ENCODE results near the gene NTN3.
A peak's percentile ranks its signal among the peaks of the same experiment; 100 is the strongest.

The NTN3 gene

DNA sequence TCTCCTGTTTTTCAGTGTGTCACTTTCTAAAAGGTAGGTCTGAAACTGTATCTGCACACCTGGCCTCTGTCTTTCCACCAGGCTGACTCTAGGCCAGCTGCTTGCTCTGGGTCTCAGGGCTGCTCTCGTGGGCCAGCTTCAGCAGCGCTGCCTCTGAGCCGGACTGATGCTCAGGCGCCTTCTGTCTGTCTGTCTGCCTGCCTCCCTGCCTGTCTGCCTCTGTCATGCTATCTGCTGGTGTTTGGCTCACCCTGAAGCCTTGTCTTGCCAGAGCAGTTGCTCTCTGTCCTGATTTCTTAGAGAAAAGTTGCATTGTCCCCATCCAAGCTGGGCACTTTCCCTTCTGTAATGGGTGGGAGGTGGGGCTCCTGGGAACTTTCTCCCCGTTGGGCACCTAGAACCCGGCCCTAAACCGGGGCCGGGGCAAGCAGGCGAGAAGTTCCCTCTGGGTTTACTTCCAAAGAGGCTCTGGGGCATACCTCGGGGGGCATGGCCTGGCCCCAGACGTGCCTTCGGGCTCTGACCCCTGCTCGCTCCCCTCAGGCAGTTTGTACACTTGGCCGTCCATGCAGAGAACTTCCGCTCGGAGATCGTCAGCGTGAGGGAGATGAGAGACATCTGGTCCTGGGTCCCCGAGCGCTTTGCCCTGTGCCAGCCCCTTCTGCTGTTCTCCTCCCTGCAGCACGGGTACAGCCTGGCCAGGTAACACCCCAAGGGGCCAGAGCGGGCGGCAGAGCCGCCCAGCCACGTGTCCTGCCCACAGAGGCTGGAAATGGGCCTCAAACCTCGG, 26.8 kb downstream of the NTN3 start:
- DNase-seq: no peak

DNA sequence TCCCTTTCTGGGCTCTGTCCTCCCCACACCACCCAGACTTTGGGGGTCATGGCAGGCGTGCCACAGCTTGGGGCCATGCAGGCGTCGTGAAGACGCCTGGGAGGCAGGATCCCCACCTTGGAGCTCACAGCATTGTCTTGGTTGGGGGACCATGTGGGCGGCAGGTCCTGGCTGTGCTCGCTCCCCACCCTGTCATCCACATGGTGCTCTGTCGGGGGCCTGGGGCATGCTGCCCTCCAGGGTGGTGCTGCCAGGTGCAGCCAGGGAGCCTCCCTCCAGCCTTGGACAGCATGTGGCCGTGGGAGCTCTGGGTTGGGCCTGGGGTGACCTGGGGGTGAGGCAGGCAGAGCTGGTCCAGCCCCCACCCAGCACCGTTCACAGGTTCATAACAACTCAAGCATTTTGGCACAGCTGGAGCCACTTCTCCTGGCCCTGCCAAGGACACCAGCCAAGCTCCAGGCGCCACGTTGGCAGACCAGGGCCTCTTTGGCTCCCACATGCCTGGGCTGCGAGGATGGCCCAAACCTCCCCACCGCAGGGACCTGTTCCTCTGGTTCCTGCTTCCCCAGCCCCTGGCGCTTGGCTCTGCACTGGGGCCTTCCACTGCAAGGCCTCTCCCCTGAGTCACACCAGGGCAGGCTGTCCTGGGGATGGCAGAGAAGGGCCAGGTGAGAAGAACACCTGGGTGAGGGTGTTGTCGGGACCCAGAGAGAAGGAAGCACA, 27.6 kb downstream of the NTN3 start:
- no peak for DNase-seq

DNA sequence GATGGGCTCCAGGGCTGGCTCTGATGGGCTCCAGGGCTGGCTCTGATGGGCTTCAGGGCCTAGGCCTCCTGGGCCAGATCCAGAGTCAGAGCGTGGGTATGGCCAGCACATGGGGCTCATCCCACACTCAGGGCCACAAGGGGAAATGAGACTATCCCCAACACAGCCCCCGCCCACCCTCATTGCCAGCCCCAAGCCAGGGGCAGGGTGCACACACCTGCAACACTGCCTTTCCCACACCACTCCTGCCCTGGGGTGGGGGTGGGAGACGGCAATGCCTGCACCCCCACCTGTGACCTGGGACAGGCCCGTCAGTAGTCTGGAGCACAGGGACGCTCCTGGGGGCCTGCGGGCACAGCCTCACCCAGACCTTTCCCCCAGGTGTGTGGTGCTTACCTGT, 28.4 kb downstream of the NTN3 start:
- DNase-seq: no peak

DNA sequence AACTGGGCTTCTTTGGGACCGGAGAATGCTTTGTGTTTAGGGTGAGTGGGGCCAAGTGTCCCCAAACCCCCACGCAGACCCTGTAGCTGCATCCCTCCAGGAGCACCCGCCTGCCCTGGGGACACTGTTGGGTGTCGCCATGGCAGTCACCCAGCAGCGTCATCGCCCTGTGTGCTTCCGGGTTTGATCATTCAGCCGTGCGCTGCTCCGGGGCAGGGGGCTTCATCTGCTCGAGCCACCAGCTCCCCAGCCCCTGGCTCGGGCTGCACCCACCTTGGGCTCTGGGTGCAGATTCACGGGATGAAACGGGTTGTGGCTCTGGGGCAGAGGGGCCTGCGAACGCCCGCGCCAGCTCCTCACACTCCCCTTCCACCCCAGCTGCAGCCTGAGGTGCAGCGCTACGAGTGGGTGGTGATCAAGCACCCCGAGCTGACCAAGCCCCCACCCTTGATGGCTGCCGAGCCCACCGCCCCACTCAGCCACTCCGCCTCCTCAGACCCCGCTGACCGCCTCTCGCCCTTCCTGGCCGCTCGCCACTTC, 28.9 kb downstream of the NTN3 start:
- no peak for DNase-seq

DNA sequence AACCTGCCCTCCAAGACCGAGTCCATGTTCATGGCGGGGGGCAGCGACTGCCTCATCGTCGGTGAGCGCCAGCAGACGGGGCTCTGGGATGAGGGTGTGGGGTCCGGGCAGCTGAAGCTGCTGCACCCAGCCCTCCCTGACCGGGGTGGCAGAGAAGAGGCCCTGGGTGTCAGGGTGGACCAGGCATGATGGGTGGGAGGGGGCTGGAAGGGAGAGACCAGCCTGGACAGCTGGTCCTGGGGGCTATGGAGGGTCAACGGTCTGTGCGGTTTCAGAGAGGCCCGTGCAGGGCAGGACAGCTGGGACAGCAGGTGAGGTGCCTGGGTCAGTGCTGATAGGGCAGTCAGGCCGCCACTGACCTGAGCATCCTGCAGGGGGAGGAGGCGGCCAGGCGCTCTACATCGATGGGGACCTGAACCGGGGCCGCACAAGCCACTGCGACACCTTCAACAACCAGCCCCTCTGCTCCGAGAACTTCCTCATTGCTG, 29.4 kb downstream of the NTN3 start:
- no peak for DNase-seq

DNA sequence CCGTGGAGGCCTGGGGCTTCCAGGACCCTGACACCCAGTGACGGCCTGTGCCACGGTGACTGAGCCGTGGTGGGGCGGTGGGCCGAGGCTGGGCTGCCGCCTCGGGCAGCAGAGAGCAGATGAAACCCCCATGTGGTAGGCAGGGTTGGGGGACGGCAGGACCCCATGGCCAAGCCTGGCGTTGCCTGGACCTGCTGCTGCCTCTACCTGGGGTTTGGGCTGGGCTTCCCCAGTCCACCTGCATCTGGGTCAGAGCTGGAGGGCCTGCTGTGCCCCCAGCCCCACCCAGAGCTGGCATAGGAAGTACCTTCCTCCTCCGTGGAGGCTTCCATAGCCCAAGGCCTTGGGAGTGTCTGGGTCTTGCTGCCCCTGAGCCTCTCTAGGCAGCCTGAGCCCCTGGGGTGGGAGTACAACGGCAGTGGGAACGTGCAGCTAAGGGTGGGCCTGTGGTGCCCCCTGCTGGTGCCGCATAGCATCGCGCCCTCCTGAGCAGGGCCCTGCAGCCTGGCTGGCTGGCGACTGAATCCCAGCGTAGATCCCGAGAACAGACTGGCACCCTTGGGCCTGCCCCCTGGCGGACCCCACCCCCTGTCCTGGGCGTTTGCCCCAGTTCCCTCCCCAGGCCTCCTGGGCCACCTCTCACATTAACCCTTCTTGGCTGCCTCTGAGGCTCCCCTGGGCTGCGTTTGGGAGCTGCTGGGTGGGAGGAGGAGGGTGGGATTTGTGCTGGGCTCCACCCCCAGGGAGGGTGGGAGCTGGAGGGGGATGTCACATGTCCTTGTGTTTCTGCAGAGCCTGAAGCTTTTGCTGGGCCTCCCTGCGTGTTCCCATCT, 30.0 kb downstream of the NTN3 start:
- DNase-seq: peak; percentile 85

DNA sequence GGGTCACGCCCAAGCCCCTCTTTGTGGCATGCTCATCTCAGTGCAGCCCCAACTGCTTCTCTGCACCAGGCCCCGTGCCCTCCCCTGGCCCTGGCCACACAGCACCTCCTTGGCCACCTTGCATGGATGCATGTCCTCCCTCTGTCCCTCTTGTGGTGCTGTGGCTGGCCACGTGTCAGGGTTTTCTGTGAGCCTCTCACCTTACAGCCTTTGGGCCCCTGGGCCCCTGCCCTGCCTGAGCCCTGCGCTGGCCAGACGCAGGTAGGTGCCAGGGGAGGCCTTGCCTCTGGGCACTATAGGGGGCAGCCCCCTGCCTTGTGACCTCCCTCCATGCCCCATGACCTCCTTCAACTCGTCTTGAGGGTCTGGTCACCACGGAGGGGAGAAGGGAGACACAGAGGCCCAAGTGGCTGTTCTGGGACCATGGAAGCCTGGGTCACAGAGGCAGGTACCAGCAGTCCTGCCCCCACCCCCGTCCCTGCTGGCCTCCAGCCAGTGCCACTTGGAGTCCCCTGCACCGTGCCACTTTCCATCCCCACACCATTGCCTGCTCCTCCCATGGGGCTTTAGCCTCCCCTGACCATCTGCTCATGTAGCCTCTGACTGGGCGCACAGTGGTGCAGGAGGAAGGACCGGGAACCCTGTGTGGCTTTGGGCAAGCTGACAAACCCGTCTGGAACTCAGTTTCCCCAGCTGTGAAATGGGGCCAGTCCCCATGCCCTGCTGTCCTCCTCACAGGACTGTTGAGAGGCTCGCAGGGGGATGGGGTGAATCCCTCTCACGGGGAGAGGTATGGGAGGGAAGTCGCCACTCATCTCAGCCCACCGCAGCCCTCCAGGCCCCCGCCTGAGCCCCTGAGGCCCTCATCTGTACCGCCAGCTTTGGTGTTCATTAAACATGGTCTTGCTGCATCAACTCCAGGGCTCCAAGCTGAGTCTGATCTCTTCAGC, 31.1 kb downstream of the NTN3 start:
- no peak for DNase-seq

DNA sequence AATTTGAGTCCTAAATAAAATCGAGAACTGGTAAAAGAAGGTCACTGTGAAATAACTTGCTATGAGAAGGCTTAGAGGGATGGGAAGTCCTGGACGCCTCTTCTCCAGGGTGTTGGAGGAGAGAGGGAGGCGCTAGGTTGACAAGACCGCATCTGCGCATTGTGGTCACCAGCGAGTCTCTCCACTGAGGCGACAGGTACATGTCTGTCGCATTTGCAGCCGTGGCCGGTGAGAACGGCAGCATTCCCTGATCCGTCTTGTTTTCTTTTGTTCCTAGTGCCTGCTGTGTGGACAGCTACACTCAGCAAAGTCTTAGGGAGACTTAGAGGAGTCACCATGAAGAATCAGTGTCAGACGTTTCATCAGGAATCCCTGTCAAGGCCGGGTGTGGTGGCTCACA, 34.6 kb downstream of the NTN3 start:
- no peak for DNase-seq

DNA sequence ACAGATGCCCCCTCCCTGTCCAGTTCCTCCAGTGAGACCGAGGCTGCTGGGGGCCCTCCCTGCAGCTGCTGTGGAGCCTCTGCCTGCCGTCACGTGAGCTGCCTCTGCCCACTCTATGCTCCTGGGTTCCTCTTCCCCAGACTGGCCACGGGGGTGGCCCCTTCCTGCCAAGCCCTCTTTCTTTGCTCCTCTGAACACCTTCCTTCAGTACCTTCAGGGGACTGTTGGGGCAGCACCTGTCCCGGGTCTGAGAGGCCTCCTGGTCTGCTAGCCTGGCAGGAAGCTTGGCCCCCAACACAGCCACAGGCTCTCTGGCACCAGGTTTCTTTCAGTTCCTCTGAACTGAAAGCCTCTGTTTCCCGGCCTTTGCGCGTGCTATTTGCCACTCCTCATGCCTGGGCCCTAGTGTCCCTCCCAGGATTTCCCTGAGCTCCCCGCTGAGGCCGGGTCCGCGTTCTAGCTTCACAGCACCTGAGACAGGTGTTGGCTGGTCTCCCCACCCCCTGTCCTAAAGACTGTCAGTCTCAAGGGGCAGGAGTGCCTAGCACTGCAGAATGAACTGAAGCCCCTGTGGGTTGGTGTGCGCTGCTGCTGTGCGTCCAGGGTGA, 36.1 kb downstream of the NTN3 start:
- no peak for DNase-seq

DNA sequence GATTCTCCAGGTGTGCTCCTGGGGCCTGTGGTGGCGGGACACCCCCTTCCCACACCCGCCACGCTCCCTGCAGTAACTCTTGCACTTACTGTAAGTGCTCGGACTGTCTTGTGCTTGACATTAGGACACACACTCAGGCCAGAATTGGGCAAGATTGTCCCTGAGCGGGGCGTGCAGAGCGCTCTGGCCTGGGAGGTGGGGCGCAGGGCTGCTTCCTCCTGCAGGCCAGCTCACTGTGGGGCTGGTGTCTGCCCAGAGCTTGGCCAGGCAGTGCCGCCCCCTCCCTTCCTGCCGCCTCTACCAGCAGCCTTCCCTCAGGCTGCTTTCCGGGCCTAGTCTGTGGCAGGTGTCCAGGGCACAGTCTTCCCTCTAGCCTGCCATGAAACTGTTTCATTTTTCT, 36.6 kb downstream of the NTN3 start:
- no peak for DNase-seq

DNA sequence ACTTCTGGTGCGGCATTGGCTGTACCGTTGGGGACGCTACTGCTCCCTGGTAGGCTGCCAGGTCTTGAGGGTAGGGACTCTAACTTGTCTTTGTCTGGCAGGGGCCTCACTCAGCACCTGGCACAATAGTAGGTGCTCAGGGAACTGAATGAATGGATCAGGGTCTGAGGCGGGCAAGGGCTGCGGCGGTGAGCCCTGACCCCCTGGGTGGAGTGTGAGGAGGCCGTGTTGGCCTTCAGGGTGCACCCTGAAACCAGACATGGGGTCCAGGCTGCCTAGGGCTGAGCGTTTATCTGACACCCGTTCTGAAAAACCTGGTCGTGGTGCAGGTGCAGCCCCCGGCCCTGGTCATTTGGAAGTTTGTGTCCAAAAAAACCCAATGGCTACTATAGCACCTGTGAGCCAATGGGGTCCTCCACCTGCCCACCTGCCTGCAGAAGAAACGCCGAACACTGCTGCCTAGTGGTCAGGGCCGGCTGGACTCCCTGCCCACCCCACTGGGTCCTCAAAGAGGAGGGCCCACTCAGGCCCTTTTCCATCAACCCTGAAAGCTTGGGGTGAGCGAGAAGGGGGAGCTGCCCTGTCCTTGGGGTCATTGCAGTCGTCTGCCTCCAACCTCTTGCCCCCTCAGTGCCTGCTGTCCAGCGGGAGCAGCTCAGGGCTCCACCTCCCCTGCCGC, 37.8 kb downstream of the NTN3 start:
- DNase-seq: no peak

DNA sequence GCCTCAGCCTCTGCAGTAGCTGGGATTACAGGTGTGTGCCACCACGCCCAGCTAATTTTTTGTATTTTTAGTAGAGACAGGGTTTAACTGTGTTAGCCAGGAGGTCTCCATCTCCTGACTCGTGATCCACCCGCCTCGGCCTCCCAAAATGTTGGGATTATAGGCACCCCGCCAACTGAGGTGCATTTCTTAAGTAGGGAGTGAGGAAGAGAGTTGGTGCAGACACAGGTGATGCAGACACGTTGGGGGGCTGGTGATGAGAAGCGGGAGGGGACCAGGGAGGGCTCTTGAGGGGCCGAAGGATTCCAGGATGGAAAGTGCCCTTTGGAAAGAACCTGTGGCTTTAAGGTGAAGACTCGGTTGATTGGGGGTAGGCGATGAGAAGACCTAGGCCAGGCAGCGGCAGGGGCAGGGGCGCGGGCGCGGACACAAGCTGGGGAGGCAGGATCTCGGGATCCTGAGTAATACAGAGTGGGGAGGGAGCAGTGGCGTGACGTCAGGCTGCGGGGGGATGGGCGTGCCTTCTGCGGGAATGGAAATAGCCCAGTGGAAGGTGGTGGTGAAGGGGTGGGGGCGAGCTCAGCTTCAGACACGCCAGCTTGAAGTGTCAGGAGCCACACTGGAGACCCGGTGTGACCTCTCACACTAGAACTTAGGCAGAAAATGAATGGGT, 40.2 kb downstream of the NTN3 start:
- no peak for DNase-seq

DNA sequence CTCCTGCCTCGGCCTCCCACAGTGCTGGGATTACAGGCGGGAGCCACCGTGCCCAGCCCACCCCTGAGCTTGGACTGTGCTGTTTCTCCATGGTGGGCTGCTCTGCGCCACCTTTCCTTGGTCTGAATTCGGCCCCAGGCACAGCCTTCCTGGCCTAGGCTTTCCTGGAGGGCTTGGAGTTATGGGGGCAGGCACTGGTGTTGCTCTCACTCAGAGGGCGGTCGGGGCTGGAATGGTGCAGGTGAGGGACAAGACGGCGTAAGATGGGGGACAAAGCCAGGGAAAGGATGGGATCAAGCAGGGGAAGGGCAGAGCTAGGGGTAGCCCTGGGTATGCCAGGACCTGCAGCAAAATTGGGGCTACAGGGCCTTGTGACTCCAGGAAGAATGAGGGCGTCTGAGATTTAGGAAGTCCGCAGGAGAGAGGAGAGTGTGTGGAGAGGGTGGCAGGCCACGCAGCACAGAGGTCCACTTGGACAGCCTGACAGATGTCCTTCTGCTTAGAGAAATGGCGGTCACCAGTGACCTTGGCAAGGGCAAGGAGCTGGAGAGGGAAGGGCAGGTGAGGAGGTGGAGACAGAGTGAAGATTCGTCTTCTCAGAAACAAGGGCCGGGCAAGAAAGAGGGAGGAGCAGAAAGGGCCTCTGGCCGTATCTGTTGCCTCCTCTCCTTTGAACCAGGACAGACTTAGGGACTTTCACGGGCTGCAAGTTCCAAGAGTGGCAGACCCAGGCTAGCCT, 41.1 kb downstream of the NTN3 start:
- no peak for DNase-seq

DNA sequence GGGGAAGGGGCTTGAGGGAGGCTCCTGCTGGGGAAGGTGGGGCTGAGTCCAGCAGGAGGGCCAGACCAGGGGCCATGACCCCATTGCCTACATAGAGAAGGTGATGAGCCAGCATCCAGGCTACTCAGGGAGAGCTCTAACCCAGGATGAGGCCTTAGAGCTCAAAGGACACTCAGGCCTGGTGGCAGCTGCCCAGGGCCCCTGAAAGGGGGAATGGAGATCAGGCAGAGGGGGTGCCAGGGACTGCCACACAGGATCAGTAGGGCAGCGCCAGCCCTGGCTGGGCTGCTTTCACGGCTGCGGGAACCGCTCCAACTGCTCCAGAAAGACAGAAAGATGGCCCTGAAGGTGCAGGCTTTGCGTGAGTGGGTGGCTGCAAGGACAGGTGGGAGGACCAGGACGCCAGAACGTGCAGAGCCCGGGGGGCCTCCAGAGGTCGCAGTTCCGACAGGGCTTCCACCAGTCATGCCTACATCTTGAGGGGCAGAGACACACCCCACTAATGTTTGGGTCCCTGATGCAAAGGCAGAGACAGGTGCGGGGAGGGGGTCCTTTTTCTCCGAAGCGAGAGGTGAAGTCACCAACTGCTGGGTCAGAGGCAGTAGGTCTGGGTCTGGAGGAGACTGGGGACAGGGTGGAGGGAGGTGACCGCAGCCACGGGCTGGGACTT, 41.8 kb downstream of the NTN3 start:
- peak; percentile 43 for DNase-seq

DNA sequence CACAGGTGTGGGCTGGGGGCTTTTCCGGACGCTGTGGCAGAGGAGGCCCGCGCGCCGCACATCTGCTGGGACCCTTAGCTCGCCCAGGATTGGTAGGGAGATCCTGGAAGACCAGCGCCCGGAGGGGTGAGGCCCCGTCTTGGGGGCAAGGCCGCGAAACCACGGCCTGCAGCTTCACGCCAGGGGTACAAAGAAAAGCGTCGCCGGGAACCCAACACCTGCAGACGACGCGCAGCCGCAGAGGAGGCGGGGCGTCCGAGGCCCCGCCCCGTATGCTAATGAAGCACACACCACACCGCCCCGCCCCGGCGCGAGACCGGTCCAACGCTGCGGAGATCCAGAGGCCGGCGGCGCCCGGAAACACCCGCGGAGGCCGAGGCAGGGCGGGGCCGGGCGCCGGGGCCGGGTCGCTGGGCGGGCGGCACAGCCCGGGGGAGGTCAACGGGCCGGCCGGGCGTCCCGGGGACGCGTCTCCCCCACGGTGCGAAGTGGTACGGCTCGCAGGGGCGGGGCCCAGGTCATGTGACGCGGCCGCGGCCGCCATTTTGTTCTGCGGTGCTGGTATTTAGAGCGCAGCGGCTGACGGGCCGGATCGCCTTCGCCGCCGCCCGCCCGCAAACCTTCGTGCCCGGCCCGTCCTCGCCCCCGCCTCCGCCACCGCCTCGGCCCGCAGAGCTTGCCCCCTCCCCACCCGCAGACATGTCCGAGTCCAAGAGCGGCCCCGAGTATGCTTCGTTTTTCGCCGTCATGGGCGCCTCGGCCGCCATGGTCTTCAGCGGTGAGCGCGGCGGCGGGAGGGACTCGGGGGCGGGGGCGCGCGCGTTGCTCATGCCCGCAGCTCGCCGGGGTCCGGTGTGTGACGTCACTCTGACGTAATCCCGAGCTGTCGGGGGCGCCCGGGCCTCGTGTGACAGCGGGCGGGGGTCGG, 42.6 kb downstream of the NTN3 start, which contains the start of gene ATP6V0C:
Gene ATP6V0C (plus strand): TSS at position 548 of the 928 bp plus-strand sequence. CDS start 152 bp downstream, at position 700.
- peak; percentile 91 for DNase-seq

DNA sequence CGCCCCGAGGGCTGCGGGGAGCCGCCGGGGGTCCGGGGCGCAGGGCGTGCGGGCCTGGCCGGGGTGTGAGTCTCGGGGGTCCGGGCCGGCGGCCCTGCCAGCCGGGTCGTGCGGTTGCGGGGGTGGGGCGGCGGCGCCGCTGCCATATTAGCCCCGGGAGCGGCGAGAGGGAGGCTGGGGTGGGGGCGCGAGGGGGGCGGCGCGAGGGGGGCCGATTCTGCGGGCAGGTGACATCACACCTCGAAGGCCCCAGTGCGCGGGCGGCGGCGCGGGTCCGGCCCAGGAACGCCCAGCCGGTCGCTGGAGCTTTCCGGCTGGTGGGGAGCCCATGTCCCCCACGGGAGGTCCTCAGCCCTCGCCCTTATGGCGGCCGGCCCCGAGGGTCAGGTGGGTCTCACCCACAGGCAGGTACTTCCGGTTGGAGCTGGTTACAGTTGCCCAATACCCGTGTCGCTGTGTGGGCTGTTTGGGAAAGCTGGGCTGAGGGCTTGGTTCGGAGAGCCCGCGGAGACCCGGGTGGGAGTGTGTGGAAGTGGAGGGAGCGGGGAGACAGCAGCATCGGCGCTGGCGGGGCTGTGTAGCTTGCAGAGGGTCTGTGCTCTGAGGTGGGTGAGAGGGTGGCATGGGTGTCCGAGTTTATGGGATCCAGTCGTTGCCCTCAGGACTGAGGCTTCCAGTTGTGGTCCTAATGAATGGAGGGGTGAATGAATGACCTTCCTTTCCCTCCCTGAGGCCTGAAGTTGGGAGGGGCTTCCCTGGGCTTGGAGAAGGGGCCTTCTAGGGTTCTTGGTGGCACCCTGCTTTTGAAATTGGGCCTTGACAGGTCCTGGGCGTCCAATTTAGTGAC, 43.5 kb downstream of the NTN3 start:
- no peak for DNase-seq
